Stimulated activated CD4-positive, alpha-beta T cell treated with anti-CD3 and anti-CD28 coated beads, Interleukin-1b, Interleukin-23, amount 100 ng/mL, for 48 hours (primary cell): ENCODE measurements around the gene AQP11.
A peak's percentile ranks its signal among the peaks of the same experiment; 100 is the strongest.
"Not testable (repeated sequence)": the region's sequence is repeated elsewhere in the genome, so short reads cannot be mapped to it uniquely, and the experiment has no call there.

ENCODE experiments used
- DNase-seq: peaks from one replicate; pipeline ENCODE4 v3.0.0-alpha.2; 2020

AQP11 gene

GRCh38 chr11:77593883-77594282 is 4.1 kb downstream of the AQP11 start:
- DNase-seq: no peak

- no peak for DNase-seq
Observed at GRCh38 chr11:77596626-77597025, 6.9 kb downstream of the AQP11 start.

- DNase-seq: no peak
Observed at GRCh38 chr11:77598195-77598594, 8.4 kb downstream of the AQP11 start.

- no peak for DNase-seq
Observed at GRCh38 chr11:77602381-77603088, 12.8 kb downstream of the AQP11 start.

GRCh38 chr11:77604281-77604680 is 14.5 kb downstream of the AQP11 start:
- no peak for DNase-seq

- DNase-seq: no peak
Observed at GRCh38 chr11:77609234-77609633, 19.5 kb downstream of the AQP11 start.

- DNase-seq: no peak
Observed at GRCh38 chr11:77611921-77612320, 22.2 kb downstream of the AQP11 start.

GRCh38 chr11:77617892-77618291 is 28.1 kb downstream of the AQP11 start:
- no peak for DNase-seq

- DNase-seq: no peak
Observed at GRCh38 chr11:77619576-77620198, 29.9 kb downstream of the AQP11 start.

- no peak for DNase-seq
Observed at GRCh38 chr11:77630157-77630710, 40.5 kb downstream of the AQP11 start.

GRCh38 chr11:77633926-77634325 is 44.2 kb downstream of the AQP11 start:
- not testable (repeated sequence) for DNase-seq

- DNase-seq: no peak
Observed at GRCh38 chr11:77636731-77637344, 47.1 kb downstream of the AQP11 start.

- DNase-seq: peak; percentile 86
Observed at GRCh38 chr11:77637345-77638165, 47.8 kb downstream of the AQP11 start, which contains the start of gene CLNS1A. Gene CLNS1A (minus strand): TSS chr11:77637794. CDS start chr11:77637714, 80 bp downstream.

- DNase-seq: no peak
Observed at GRCh38 chr11:77642228-77642627, 52.5 kb downstream of the AQP11 start.

GRCh38 chr11:77644887-77645286 is 55.1 kb downstream of the AQP11 start:
- no peak for DNase-seq

- DNase-seq: no peak
Observed at GRCh38 chr11:77647654-77648305, 58.0 kb downstream of the AQP11 start.

GRCh38 chr11:77650123-77650522 is 60.4 kb downstream of the AQP11 start:
- DNase-seq: no peak

GRCh38 chr11:77654770-77655434 is 65.1 kb downstream of the AQP11 start:
- DNase-seq: no peak

GRCh38 chr11:77656362-77656761 is 66.6 kb downstream of the AQP11 start:
- DNase-seq: no peak

GRCh38 chr11:77658213-77659013 is 68.7 kb downstream of the AQP11 start:
- no peak for DNase-seq
